ENCODE measurements around the gene OR4M2.
"Not testable (repeated sequence)": the region's sequence is repeated elsewhere in the genome, so short reads cannot be mapped to it uniquely, and the experiment has no call there.

The OR4M2 gene, protein sequence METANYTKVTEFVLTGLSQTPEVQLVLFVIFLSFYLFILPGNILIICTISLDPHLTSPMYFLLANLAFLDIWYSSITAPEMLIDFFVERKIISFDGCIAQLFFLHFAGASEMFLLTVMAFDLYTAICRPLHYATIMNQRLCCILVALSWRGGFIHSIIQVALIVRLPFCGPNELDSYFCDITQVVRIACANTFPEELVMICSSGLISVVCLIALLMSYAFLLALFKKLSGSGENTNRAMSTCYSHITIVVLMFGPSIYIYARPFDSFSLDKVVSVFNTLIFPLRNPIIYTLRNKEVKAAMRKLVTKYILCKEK

DNA sequence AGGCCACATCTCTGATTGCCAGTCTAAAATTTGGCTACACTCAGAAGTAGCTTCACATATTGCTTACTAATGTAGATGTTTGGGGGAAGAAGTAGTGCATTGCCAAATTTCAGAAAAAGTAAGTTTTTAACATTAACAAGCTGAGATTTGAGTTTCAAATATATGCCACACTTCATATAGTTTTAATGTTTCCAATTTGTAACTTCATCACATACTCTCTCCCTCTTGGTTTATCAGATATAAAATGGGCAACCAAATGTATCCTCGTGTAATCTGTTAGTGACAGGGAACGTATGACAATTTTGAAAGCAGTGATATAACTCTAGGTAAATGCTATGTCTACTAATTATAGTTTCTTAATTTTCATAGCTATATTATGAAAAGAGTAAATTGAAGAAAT is at the start of gene OR4M2:
Gene OR4M2 (plus strand): TSS at position 301 of the 400 bp plus-strand sequence. CDS start 98 bp downstream, at position 399.
- not testable (repeated sequence) for H3K4me3 ChIP-seq (ENCODE audit: low read depth, low read length); H3K9me3 ChIP-seq (ENCODE audit: control insufficient read depth, low read length); H3K9ac ChIP-seq; H3K27ac ChIP-seq; H3K36me3 ChIP-seq (ENCODE audit: control insufficient read depth, insufficient read depth, low read length); H2AFZ ChIP-seq; H3K27me3 ChIP-seq (ENCODE audit: control insufficient read depth, insufficient read depth, low read length); H3K4me2 ChIP-seq (ENCODE audit: low read length); H3K4me1 ChIP-seq; H3K79me2 ChIP-seq

- not testable (repeated sequence) for H3K4me1 ChIP-seq; H3K27me3 ChIP-seq (ENCODE audit: control insufficient read depth, insufficient read depth, low read length); H3K27ac ChIP-seq; H3K4me2 ChIP-seq (ENCODE audit: low read length); H3K79me2 ChIP-seq; H3K9me3 ChIP-seq (ENCODE audit: control insufficient read depth, low read length); H3K9ac ChIP-seq; H3K4me3 ChIP-seq (ENCODE audit: low read depth, low read length); H3K36me3 ChIP-seq (ENCODE audit: control insufficient read depth, insufficient read depth, low read length); H2AFZ ChIP-seq
These were observed 11.1 kb upstream of the OR4M2 start for GRCh38 chr15:22069267-22069666.

- not testable (repeated sequence) for H3K9me3 ChIP-seq (ENCODE audit: control insufficient read depth, low read length); H3K4me2 ChIP-seq (ENCODE audit: low read length); H3K79me2 ChIP-seq; H3K9ac ChIP-seq; H3K36me3 ChIP-seq (ENCODE audit: control insufficient read depth, insufficient read depth, low read length); H2AFZ ChIP-seq; H3K4me1 ChIP-seq; H3K27ac ChIP-seq; H3K27me3 ChIP-seq (ENCODE audit: control insufficient read depth, insufficient read depth, low read length); H3K4me3 ChIP-seq (ENCODE audit: low read depth, low read length)
These were observed 1.1 kb downstream of the OR4M2 start for GRCh38 chr15:22081386-22081785.

DNA sequence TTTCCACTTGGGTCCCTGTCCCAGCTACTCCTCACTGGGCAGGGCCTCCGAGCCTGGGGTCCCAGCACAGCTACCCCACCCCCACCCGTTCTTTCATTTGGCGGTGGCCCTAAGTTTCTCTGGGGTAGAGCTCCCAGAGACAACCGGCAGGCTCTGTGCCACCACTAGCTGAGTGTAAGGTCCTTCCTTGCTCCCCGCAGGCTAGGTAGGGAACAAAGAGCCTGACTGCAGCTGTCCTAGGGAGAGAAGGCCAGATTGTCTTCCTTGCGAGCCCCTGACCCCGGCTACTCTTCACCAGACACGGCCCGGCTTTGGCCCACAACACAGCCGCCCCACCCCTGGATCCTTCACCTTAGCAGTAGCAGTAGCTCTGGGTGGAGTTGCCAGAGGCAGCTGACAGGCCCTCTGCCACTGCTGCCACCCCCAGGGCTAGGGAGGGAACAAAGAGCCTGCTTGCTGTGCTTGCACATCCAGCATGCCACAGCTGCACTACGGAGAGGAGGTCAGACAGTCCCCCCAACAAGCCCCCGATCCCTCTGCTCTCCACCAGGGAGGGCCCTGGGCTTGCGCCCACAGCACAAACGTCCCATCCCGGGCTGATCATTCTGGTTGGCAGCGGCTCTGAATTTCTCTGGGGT is 18.4 kb downstream of the OR4M2 start:
- not testable (repeated sequence) for H2AFZ ChIP-seq; H3K79me2 ChIP-seq; H3K36me3 ChIP-seq (ENCODE audit: control insufficient read depth, insufficient read depth, low read length); H3K4me1 ChIP-seq; H3K4me2 ChIP-seq (ENCODE audit: low read length); H3K9ac ChIP-seq; H3K27me3 ChIP-seq (ENCODE audit: control insufficient read depth, insufficient read depth, low read length); H3K9me3 ChIP-seq (ENCODE audit: control insufficient read depth, low read length); H3K4me3 ChIP-seq (ENCODE audit: low read depth, low read length); H3K27ac ChIP-seq

- H3K27me3 ChIP-seq (ENCODE audit: control insufficient read depth, insufficient read depth, low read length); H3K9me3 ChIP-seq (ENCODE audit: control insufficient read depth, low read length); H3K9ac ChIP-seq; H2AFZ ChIP-seq; H3K79me2 ChIP-seq; H3K27ac ChIP-seq; H3K36me3 ChIP-seq (ENCODE audit: control insufficient read depth, insufficient read depth, low read length); H3K4me3 ChIP-seq (ENCODE audit: low read depth, low read length); H3K4me1 ChIP-seq; H3K4me2 ChIP-seq (ENCODE audit: low read length): not testable (repeated sequence)
These were observed 19.1 kb downstream of the OR4M2 start for GRCh38 chr15:22099289-22099891.

DNA sequence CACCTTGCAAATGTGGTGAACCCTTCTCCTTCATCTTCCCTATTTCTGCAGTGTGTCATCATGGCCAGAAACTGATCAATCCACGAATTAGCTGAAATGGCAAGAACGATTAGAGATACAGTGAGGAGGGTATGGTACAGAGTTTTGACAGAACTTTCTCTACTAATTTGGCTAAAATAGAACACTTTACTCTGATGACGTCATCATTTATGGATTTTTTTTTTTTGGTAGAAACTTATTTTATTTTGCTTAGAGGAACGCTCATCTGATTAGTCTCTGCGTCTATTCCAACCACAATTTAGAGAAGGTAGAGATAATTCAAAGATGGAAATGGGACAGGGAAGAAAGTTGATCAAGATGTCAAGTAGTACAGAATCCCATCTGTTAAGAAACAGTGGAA is 41.7 kb downstream of the OR4M2 start:
- not testable (repeated sequence) for H2AFZ ChIP-seq; H3K4me1 ChIP-seq; H3K27me3 ChIP-seq (ENCODE audit: control insufficient read depth, insufficient read depth, low read length); H3K27ac ChIP-seq; H3K4me3 ChIP-seq (ENCODE audit: low read depth, low read length); H3K4me2 ChIP-seq (ENCODE audit: low read length); H3K9me3 ChIP-seq (ENCODE audit: control insufficient read depth, low read length); H3K79me2 ChIP-seq; H3K36me3 ChIP-seq (ENCODE audit: control insufficient read depth, insufficient read depth, low read length); H3K9ac ChIP-seq
